HEK293T (cell line): Measurements from ENCODE around the gene CDYL2.

ENCODE experiments used
- ARNT ChIP-seq: fragments of 450-650 bp; IDR thresholded peaks from 2 replicates; pipeline ENCODE4 v1.6.1; 2017; ENCODE audit warnings: mild to moderate bottlenecking
- L3MBTL2 ChIP-seq: fragments of 450-650 bp; conservative IDR thresholded peaks from 2 replicates; pipeline ENCODE4 v1.6.1; 2016; ENCODE audit warnings: mild to moderate bottlenecking

GRCh38 chr16:80665356-80665755, 139.0 kb downstream of the CDYL2 start:
- TF ChIP-seq L3MBTL2 (no peak), ARNT (no peak)
